ENCODE measurements around the gene UPF3A.

The UPF3A gene

GRCh38 chr13:114318624-114319023 is 37.2 kb downstream of the UPF3A start:
- DNase-seq (ENCODE audit: extremely low spot score): no peak
- TF ChIP-seq CTBP1 (IDR thresholded peaks at IDR 0.05; ENCODE audit: borderline replicate concordance) (no peak), L3MBTL2 (conservative IDR thresholded peaks at IDR 0.05) (no peak)
- ChIA-PET POLR2A (no interaction called here), CTCF (no interaction called here)

- no peak for DNase-seq (ENCODE audit: extremely low spot score)
- CTCF ChIA-PET: no interaction called here
- POLR2A ChIA-PET: no interaction called here
- TF ChIP-seq FOXM1 (IDR thresholded peaks at IDR 0.05; ENCODE audit: borderline replicate concordance) (no peak), FOXK2 (IDR thresholded peaks at IDR 0.05) (no peak), BHLHE40 (IDR thresholded peaks at IDR 0.05; ENCODE audit: borderline replicate concordance) (no peak), TARDBP (IDR thresholded peaks at IDR 0.05) (no peak), SUZ12 (IDR thresholded peaks at IDR 0.05) (no peak), SP1 (IDR thresholded peaks at IDR 0.05) (no peak), L3MBTL2 (conservative IDR thresholded peaks at IDR 0.05) (no peak), ELF4 (IDR thresholded peaks at IDR 0.05) (no peak), ARNT (IDR thresholded peaks at IDR 0.05) (no peak), FOXA1 (IDR thresholded peaks at IDR 0.05) (no peak), HDGF (IDR thresholded peaks at IDR 0.05; ENCODE audit: borderline replicate concordance) (no peak), NFRKB (IDR thresholded peaks at IDR 0.05) (no peak)
- TF ChIP-seq, protein P1, sequence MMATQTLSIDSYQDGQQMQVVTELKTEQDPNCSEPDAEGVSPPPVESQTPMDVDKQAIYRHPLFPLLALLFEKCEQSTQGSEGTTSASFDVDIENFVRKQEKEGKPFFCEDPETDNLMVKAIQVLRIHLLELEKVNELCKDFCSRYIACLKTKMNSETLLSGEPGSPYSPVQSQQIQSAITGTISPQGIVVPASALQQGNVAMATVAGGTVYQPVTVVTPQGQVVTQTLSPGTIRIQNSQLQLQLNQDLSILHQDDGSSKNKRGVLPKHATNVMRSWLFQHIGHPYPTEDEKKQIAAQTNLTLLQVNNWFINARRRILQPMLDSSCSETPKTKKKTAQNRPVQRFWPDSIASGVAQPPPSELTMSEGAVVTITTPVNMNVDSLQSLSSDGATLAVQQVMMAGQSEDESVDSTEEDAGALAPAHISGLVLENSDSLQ (IDR thresholded peaks at IDR 0.05): no peak
These were observed 38.1 kb downstream of the UPF3A start for GRCh38 chr13:114319441-114319913.

DNA sequence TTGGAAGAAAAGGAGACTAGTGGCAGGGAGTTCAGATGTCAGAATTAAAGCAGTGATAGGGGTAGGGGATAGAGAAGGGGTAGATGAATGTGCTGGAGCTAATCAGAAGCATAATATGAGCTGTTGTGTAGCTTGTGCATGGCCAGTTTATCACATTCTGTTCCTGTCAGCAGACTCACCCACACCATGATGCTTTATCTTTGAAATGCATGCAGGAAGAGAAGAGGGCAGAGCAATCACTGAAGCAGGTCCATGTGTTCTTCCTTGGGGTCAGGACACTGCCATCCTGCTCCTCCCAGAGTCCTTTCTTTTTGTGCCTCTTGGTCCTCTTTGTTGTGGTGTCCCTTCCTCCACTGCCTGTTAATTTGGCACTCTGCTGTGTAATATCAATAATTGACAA is 38.7 kb downstream of the UPF3A start:
- POLR2A ChIA-PET: no interaction called here
- CTCF ChIA-PET: no interaction called here
- DNase-seq (ENCODE audit: extremely low spot score): no peak
- TF ChIP-seq, protein P1 (IDR thresholded peaks at IDR 0.05): no peak
- no peak for TF ChIP-seq ZNF384 (IDR thresholded peaks at IDR 0.05)

- TF ChIP-seq ZNF384 (IDR thresholded peaks at IDR 0.05) (no peak), FOXK2 (IDR thresholded peaks at IDR 0.05) (no peak), LEF1 (IDR thresholded peaks at IDR 0.05; ENCODE audit: borderline replicate concordance) (no peak), BHLHE40 (IDR thresholded peaks at IDR 0.05; ENCODE audit: borderline replicate concordance) (no peak), TARDBP (IDR thresholded peaks at IDR 0.05) (no peak), ARNT (IDR thresholded peaks at IDR 0.05) (no peak), FOXA1 (IDR thresholded peaks at IDR 0.05) (no peak), SUZ12 (IDR thresholded peaks at IDR 0.05) (no peak), FOXM1 (IDR thresholded peaks at IDR 0.05; ENCODE audit: borderline replicate concordance) (no peak), HDGF (IDR thresholded peaks at IDR 0.05; ENCODE audit: borderline replicate concordance) (no peak), NFRKB (IDR thresholded peaks at IDR 0.05) (no peak), CTBP1 (IDR thresholded peaks at IDR 0.05; ENCODE audit: borderline replicate concordance) (no peak), ELF4 (IDR thresholded peaks at IDR 0.05) (no peak), SP1 (IDR thresholded peaks at IDR 0.05) (no peak), L3MBTL2 (conservative IDR thresholded peaks at IDR 0.05) (no peak)
- TF ChIP-seq, protein P1 (IDR thresholded peaks at IDR 0.05): no peak
- DNase-seq (ENCODE audit: extremely low spot score): no peak
- POLR2A ChIA-PET: no interaction called here
- CTCF ChIA-PET: no interaction called here
These were observed 39.9 kb downstream of the UPF3A start for GRCh38 chr13:114321256-114321655.

- DNase-seq (ENCODE audit: extremely low spot score): no peak
- POLR2A ChIA-PET: no interaction called here
- TF ChIP-seq ZNF384 (IDR thresholded peaks at IDR 0.05) (no peak), TARDBP (IDR thresholded peaks at IDR 0.05) (no peak), SUZ12 (IDR thresholded peaks at IDR 0.05) (no peak), L3MBTL2 (conservative IDR thresholded peaks at IDR 0.05) (no peak)
- CTCF ChIA-PET: no interaction called here
These were observed 41.9 kb downstream of the UPF3A start for GRCh38 chr13:114323349-114323748.

DNA sequence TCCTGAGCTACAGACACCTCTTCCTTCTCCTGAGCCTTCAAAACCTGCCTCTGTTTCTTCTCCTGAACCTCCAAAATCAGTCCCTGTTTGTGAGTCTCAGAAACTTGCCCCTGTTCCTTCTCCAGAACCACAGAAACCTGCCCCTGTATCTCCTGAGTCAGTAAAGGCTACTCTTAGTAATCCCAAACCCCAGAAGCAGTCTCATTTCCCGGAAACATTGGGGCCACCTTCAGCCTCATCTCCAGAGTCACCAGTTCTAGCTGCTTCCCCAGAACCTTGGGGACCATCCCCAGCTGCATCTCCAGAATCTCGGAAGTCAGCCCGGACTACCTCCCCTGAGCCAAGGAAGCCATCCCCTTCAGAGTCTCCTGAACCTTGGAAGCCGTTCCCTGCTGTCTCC is 42.9 kb downstream of the UPF3A start:
- CTCF ChIA-PET: no interaction called here
- no peak for DNase-seq (ENCODE audit: extremely low spot score)
- TF ChIP-seq FOXA1 (IDR thresholded peaks at IDR 0.05) (no peak), CTBP1 (IDR thresholded peaks at IDR 0.05; ENCODE audit: borderline replicate concordance) (no peak), SUZ12 (IDR thresholded peaks at IDR 0.05) (no peak), NFRKB (IDR thresholded peaks at IDR 0.05) (no peak), SP1 (IDR thresholded peaks at IDR 0.05) (no peak), HDGF (IDR thresholded peaks at IDR 0.05; ENCODE audit: borderline replicate concordance) (no peak), TARDBP (IDR thresholded peaks at IDR 0.05) (no peak), FOXM1 (IDR thresholded peaks at IDR 0.05; ENCODE audit: borderline replicate concordance) (no peak), ARNT (IDR thresholded peaks at IDR 0.05) (no peak), ZNF384 (IDR thresholded peaks at IDR 0.05) (no peak), ELF4 (IDR thresholded peaks at IDR 0.05) (no peak), FOXK2 (IDR thresholded peaks at IDR 0.05) (no peak), L3MBTL2 (conservative IDR thresholded peaks at IDR 0.05) (no peak)
- POLR2A ChIA-PET: no interaction called here

- CTCF ChIA-PET: no interaction called here
- TF ChIP-seq ELF4 (IDR thresholded peaks at IDR 0.05): no peak
- DNase-seq (ENCODE audit: extremely low spot score): no peak
- POLR2A ChIA-PET: no interaction called here
These were observed 44.3 kb downstream of the UPF3A start for GRCh38 chr13:114325729-114326128.
